ENCODE results near the gene TDRD10.

GRCh38 chr1:154512760-154513159 is 10.7 kb downstream of the TDRD10 start:
- TF ChIP-seq ZNF274 (IDR thresholded peaks at IDR 0.05; ENCODE audit: low read depth, low read length) (no peak), YY1 (IDR thresholded peaks at IDR 0.05; ENCODE audit: insufficient read depth, insufficient read length) (no peak), SUZ12 (IDR thresholded peaks at IDR 0.05; ENCODE audit: extremely low read depth, insufficient read depth, insufficient read length) (no peak)
